Endothelial cell of umbilical vein (primary cell): Measurements from ENCODE around the gene CCNG2. TPM values are rescaled to one million over a fixed set of nuclear protein-coding genes. Genes with fewer than 3 reads are reported as not detected.

Experiments
- Bru-seq: library from RNA; stranded (reverse); fragments of 400-500 nt; gene quantifications from one replicate; lab custom pipeline; 2021; lab: Mats Ljungman, UMichigan
- BruChase-seq, 2 experiments: library from RNA; stranded (reverse); fragments of 400-500 nt; gene quantifications; one replicate each; lab custom pipeline; 2021; lab: Mats Ljungman, UMichigan
- BruUV-seq: library from RNA; stranded (reverse); fragments of 400-500 nt; replicated peaks from 2 replicates; lab custom pipeline; 2021; lab: Mats Ljungman, UMichigan
- CTCF ChIA-PET: fragments of 300-600, 350-600 bp; sonication (Branson Sonifier 250); formaldehyde crosslinking; loops from one replicate; lab custom pipeline; 2021; ENCODE audit warnings: antibody characterized with exemption, inconsistent platforms; lab: Charles Lee
- POLR2A ChIA-PET: fragments of 300-600, 350-600 bp; sonication (Branson Sonifier 250); formaldehyde crosslinking; loops from one replicate; lab custom pipeline; 2021; ENCODE audit warnings: antibody characterized with exemption, inconsistent platforms; lab: Charles Lee
- DNase-seq: peaks from one replicate; pipeline ENCODE4 v3.0.0-alpha.2; 2011; ENCODE audit warnings: low read depth, low spot score
- FAIRE-seq: peaks from 2 replicates; lab custom pipeline; 2011; peaks lifted over from hg19 to GRCh38; lab: Jason Lieb, UNC
- H2AFZ ChIP-seq: 2 replicates; pipeline ENCODE4 v1.6.0; 2012; ENCODE audit warnings: low read depth, low read length, control low read depth, inconsistent platforms
- H3K27ac ChIP-seq: 2 replicates; pipeline ENCODE4 v1.5.1; 2011; ENCODE audit warnings: low read depth, mild to moderate bottlenecking, control low read depth, low read length, moderate library complexity; ENCODE audit not compliant: insufficient read depth
- H3K27me3 ChIP-seq, 2 experiments: 2 replicates each; pipeline versions ENCODE4 v1.6.0 to v1.6.1; 2011; ENCODE audit warnings: low read length in 2 of 2, mixed read lengths in 1 of 2; ENCODE audit not compliant: control insufficient read depth in 2 of 2, insufficient read depth in 2 of 2
- H3K36me3 ChIP-seq, 2 experiments: 2 replicates in 1 of 2; 3 replicates in 1 of 2; pipeline ENCODE4 v1.5.1; 2011; ENCODE audit warnings: low read length in 2 of 2, mild to moderate bottlenecking in 1 of 2, moderate library complexity in 1 of 2; ENCODE audit not compliant: control insufficient read depth in 2 of 2, insufficient read depth in 2 of 2; ENCODE audit errors: extremely low read depth in 1 of 2
- H3K4me1 ChIP-seq: 3 replicates; pipeline ENCODE4 v1.5.1; 2011; ENCODE audit warnings: mild to moderate bottlenecking, low read length; ENCODE audit not compliant: control insufficient read depth, insufficient read depth; ENCODE audit errors: extremely low read depth
- H3K4me2 ChIP-seq: 2 replicates; pipeline ENCODE4 v1.6.1; 2011; ENCODE audit warnings: low read length, control low read depth, mixed read lengths; ENCODE audit not compliant: insufficient read depth
- H3K4me3 ChIP-seq, 3 experiments: fragments of 200-600 bp in 1 of 3; sonication (generic), shearing (Covaris generic) in 1 of 3; replicated peaks in 1 of 3; 2 replicates each; pipeline ENCODE4 v1.5.1; 2011 to 2016; ENCODE audit warnings: control low read depth in 3 of 3, low read length in 3 of 3, mild to moderate bottlenecking in 2 of 3, inconsistent platforms in 1 of 3, low read depth in 1 of 3, moderate library complexity in 1 of 3; ENCODE audit not compliant: insufficient read depth in 1 of 3
- H3K79me2 ChIP-seq: 2 replicates; pipeline ENCODE4 v1.6.0; 2012; ENCODE audit warnings: low read length, inconsistent platforms; ENCODE audit not compliant: control insufficient read depth, insufficient read depth
- H3K9ac ChIP-seq: replicated peaks from 2 replicates; pipeline ENCODE3; 2011; ENCODE audit warnings: low read length, control low read depth; ENCODE audit not compliant: insufficient read depth; ENCODE audit errors: extremely low read depth
- H3K9me1 ChIP-seq: replicated peaks from 3 replicates; pipeline ENCODE4 v1.6.0; 2011; ENCODE audit warnings: mild to moderate bottlenecking, low read length; ENCODE audit not compliant: control insufficient read depth, insufficient read depth; ENCODE audit errors: extremely low read depth
- H3K9me3 ChIP-seq: replicated peaks from 2 replicates; pipeline ENCODE4 v1.5.1; 2012; ENCODE audit warnings: low read length, inconsistent platforms; ENCODE audit not compliant: control insufficient read depth, insufficient read depth
- H4K20me1 ChIP-seq: replicated peaks from 2 replicates; pipeline ENCODE3; 2011; ENCODE audit warnings: mild to moderate bottlenecking, low read length; ENCODE audit not compliant: control insufficient read depth, insufficient read depth; ENCODE audit errors: extremely low read depth
- MYC ChIP-seq: IDR thresholded peaks from one replicate; pipeline ENCODE4 v1.6.1; 2011; ENCODE audit warnings: mild to moderate bottlenecking, low read depth, low read length
- POLR2A ChIP-seq: IDR thresholded peaks from 2 replicates; pipeline ENCODE4 v1.6.1; 2012; ENCODE audit warnings: low read depth, mild to moderate bottlenecking, control low read depth, low read length
- POLR2AphosphoS5 ChIP-seq: IDR thresholded peaks from 2 replicates; pipeline ENCODE4 v1.6.1; 2012; ENCODE audit warnings: low read depth, mild to moderate bottlenecking, control low read depth, low read length, moderate library complexity; ENCODE audit not compliant: insufficient read depth
- dilution Hi-C: fragments of 300-500 bp; cut with MboI; formaldehyde crosslinking; loops from one replicate; pipeline ENCODE4 v1.15.0; 2019; ENCODE audit warnings: low sequenced_read_pairs; ENCODE audit not compliant: extremely low pct_ligation_motif_present
- intact Hi-C: fragments of 100-400 bp; cut with micrococcal nuclease; formaldehyde crosslinking; loops from one replicate; pipeline ENCODE4 v1.10.0; 2022
- long read RNA-seq: library from polyadenylated mRNA; stranded (forward); transcript quantifications from one replicate; pipeline ENCODE4 v2.0.0, GENCODE V29; 2021
- polyA minus RNA-seq, 3 experiments: library from RNA; depleted of rRNA, polyadenylated mRNA; stranded (reverse); fragments of >200 nt; gene quantifications; 1 replicate in 1 of 3; 2 replicates in 2 of 3; pipeline ENCODE4 v1.2.3, GENCODE V29; 2011
- polyA plus RNA-seq, 4 experiments: library from polyadenylated mRNA; depleted of rRNA in 3 of 4; stranded (reverse) in 3 of 4; unstranded in 1 of 4; fragments of >200 nt; gene quantifications; 2 replicates each; pipeline versions ENCODE4 v1.2.1 to v1.2.3, GENCODE V29; 2011 to 2012; ENCODE audit warnings: missing spikeins in 1 of 4
- total RNA-seq: library from RNA; stranded (reverse); gene quantifications from 2 replicates; pipeline ENCODE4 v1.2.3, GENCODE V29; 2021
- TF ChIP-seq, protein P1 (sequence below): IDR thresholded peaks from 2 replicates; pipeline ENCODE4 v1.6.1; 2011; ENCODE audit not compliant: insufficient read depth, insufficient read length

Gene CCNG2, protein sequence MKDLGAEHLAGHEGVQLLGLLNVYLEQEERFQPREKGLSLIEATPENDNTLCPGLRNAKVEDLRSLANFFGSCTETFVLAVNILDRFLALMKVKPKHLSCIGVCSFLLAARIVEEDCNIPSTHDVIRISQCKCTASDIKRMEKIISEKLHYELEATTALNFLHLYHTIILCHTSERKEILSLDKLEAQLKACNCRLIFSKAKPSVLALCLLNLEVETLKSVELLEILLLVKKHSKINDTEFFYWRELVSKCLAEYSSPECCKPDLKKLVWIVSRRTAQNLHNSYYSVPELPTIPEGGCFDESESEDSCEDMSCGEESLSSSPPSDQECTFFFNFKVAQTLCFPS
- 28.3 and 31.9 TPM in 2 replicates for total RNA-seq
- polyA plus RNA-seq: 4.9 and 7.9 TPM in 2 replicates
- 9.1 and 11.4 TPM in 2 replicates for polyA plus RNA-seq (2011; cell fraction: cytosol; rRNA removed)
- polyA plus RNA-seq (2011; cell fraction: nucleus; rRNA removed): 22.4 and 24.8 TPM in 2 replicates
- polyA plus RNA-seq (2012): 21.0 and 23.7 TPM in 2 replicates
- 10.5 and 11.1 TPM in 2 replicates for polyA minus RNA-seq
- polyA minus RNA-seq (2011; cell fraction: cytosol; rRNA and poly(A)+ RNA removed): 6.8 TPM
- polyA minus RNA-seq (2011; cell fraction: nucleus; rRNA and poly(A)+ RNA removed): 15.0 and 21.4 TPM in 2 replicates
- Bru-seq, nascent RNA: percentile 75 among the genes with signal in this experiment
- BruChase-seq, experiment 1, labeled RNA remaining after a 6-hour chase: percentile 79 among the genes with signal in this experiment
- percentile 92 among the genes with signal in this experiment for BruChase-seq, experiment 2, labeled RNA remaining after a 2-hour chase
- long read RNA-seq, full-length matches to known transcripts: 29 of 38 reads
- long read RNA-seq, partial matches to known transcripts: 7 of 38 reads
- long read RNA-seq, other reads (novel, unspliced or antisense): 2 of 38 reads

GRCh38 chr4:77156912-77157858, at the start of gene CCNG2:
CCNG2 (plus strand) TSS chr4:77157207; CDS start chr4:77158533, 1,326 bp downstream.
- peaks cover 16 to 20% of the 10 kb centered on the region in 2 experiments for H3K27me3 ChIP-seq
- ChIA-PET POLR2A (interaction anchor here (0.5 to 1.5 kb wide), 6 partner anchors 57 to 643 kb away, joined by 3 to 8 read pairs (median 3); partner anchors contain the start of gene CCNI), CTCF (interaction anchor here (0.7 to 7.0 kb wide), 7 partner anchors 46 to 111 kb away, joined by 3 to 63 read pairs (median 6); no protein-coding TSS in a partner anchor)
- DNase-seq (no peak), FAIRE-seq (no peak)
- peak within 1 kb of the TSS; percentile 85 for H3K9ac ChIP-seq
- no peaks in the 10 kb centered on the region for H4K20me1 ChIP-seq
- H3K36me3 ChIP-seq: peaks cover 3 to 7% of the 10 kb centered on the region in 2 experiments
- H3K9me3 ChIP-seq: no peaks in the 10 kb centered on the region
- H3K27ac ChIP-seq: peak within 1 kb of the TSS; percentile 86
- intact Hi-C loops: loop anchor here (1.0 to 2.0 kb wide), 5 partner anchors 62 to 206 kb away; no protein-coding TSS in a partner anchor
- H3K4me3 ChIP-seq: peak within 1 kb of the TSS; percentile 75 to 98 (median 80)
- dilution Hi-C loops: no loop called here
- no peaks in the 10 kb centered on the region for H3K79me2 ChIP-seq
- H3K4me2 ChIP-seq: peak within 1 kb of the TSS; percentile 96
- peaks cover 15% of the 10 kb centered on the region for H3K4me1 ChIP-seq
- H3K9me1 ChIP-seq: no peaks in the 10 kb centered on the region
- H2AFZ ChIP-seq: peak within 1 kb of the TSS; percentile 90
- TF ChIP-seq MYC: no peak
- TF ChIP-seq, protein P1, sequence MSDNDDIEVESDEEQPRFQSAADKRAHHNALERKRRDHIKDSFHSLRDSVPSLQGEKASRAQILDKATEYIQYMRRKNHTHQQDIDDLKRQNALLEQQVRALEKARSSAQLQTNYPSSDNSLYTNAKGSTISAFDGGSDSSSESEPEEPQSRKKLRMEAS: peak; percentile 69
- peak; percentile 68 for TF ChIP-seq POLR2AphosphoS5
- TF ChIP-seq POLR2A: peak; percentile 76
- no TSS peak for BruUV-seq
